HG03439 (cell line): ENCODE measurements around the gene BCAP31.
"Not testable (repeated sequence)": the region's sequence is repeated elsewhere in the genome, so short reads cannot be mapped to it uniquely, and the experiment has no call there.

ENCODE experiments used
- ATAC-seq: cut with Tn5 transposase; IDR thresholded peaks from one replicate; pipeline ENCODE4 v1.9.1; 2021; ENCODE audit warnings: mild to moderate bottlenecking, moderate library complexity; ENCODE audit not compliant: unreplicated experiment

The BCAP31 gene

DNA sequence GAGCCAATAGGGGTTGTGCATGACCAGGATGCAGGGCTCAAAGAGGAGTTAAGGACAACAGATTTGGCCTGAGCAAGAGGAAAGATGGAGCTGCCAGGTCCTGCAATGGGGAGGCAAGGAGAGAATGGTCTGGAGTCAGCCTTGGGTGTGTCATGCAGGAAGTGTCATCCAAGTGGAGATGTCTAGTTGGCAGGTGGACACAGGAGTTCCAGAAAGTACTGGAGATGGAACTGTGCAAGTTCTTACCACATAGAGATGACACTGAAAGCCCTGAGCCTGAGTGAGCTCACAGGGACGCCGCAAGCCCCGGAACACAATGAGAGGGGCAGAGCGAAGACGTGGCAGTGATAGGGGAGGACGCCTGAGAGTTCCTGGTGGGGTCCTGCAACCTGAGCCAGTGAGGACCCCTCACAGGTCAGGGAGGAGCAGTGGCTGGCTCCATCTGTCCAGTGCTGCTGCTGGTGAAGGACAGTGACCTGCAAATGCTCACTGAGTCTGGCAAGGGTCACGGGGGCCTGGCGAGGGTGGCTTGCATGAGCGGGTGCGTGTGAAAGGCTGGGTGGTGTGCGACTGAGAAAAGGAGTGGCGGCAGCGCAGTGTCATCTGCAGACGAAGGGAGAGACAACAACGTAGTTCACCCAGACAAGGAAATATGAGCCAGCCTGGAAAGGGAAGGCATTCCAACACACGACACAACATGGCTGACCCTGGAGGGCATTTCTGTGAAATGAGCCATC is 27.0 kb downstream of the BCAP31 start:
- ATAC-seq, result not testable (repeated sequence)

DNA sequence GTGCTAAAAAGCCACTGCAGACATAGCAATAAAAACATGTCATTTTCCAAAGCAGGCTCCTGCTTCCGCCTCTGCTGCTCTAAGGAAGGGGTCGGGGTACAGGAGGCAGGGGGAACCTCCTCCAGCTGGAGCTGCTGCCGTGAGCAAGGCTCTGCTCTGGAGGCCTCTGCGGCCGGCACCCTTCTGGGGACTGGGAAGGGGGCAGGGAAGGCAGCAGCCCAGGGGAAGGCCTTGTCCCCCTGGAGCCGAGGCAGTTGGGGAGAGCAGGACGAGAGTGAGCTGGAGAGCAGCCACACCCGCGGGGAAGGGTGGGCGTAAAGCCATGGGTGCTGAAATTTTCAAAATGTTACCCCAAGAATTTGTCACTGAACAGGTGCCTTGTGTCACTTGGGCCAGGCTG is 27.6 kb downstream of the BCAP31 start:
- ATAC-seq, result not testable (repeated sequence)

DNA sequence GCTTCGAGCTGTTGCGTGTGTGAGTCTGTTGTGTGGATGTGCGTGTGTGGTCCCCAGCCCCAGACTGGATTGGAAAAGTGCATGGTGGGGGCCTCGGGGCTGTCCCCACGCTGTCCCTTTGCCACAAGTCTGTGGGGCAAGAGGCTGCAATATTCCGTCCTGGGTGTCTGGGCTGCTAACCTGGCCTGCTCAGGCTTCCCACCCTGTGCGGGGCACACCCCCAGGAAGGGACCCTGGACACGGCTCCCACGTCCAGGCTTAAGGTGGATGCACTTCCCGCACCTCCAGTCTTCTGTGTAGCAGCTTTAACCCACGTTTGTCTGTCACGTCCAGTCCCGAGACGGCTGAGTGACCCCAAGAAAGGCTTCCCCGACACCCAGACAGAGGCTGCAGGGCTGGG is 28.1 kb downstream of the BCAP31 start:
- no peak for ATAC-seq

DNA sequence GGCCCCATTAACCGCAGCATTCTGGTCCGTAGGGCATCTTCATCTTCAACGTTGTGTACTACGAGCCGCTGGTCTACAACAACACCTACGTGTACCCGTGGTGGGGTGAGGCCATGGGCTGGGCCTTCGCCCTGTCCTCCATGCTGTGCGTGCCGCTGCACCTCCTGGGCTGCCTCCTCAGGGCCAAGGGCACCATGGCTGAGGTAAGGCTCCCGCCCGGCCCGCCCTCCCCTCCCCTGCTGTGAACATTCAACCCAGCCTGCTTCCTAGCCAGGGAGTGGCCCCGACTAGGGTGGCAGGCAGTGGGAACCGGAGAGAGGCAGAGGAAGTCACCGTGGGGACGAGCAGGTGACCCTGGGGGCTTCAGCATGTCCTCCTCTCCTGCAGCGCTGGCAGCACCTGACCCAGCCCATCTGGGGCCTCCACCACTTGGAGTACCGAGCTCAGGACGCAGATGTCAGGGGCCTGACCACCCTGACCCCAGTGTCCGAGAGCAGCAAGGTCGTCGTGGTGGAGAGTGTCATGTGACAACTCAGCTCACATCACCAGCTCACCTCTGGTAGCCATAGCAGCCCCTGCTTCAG is 29.4 kb downstream of the BCAP31 start:
- no peak for ATAC-seq

DNA sequence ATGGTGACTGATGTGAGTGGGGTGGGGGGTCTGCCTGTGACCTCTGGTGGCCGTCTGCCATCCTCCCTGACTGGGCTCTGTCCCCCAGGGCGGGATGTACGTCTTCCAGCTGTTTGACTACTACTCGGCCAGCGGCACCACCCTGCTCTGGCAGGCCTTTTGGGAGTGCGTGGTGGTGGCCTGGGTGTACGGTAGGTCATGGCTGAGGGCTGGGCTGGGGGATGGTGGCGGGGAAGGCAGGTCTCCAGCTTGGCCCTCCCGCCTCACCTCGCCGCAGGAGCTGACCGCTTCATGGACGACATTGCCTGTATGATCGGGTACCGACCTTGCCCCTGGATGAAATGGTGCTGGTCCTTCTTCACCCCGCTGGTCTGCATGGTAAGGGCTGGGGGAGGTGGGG is 29.9 kb downstream of the BCAP31 start:
- ATAC-seq, result not testable (repeated sequence)

DNA sequence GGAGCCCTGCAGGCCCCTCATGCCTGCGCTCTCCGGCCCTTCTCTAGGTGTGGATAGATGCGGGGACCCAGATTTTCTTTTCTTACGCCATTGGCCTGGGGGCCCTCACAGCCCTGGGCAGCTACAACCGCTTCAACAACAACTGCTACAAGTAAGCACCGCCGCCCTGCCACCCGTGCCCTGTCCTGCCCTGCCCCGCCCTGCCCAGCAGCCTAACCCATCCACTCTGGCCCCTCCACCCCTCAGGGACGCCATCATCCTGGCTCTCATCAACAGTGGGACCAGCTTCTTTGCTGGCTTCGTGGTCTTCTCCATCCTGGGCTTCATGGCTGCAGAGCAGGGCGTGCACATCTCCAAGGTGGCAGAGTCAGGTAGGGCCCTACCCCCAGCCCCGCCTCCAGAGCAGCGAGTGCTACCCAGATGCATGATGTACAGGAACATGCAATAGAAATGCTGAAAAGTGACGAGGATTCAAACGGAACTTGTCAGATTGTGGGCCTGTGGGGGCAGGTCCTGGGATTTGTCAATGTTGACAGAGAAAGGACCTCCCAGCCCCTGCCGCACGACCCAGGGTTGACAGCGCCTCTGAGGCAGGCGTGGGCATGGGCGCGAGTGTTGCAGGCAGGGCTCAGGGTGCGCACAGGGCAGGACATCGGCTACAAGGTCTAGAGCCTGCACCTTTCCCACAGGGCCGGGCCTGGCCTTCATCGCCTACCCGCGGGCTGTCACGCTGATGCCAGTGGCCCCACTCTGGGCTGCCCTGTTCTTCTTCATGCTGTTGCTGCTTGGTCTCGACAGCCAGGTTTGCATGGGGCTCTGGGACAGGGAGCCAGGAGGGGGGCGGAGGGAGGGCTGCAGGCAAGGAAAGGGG is 30.7 kb downstream of the BCAP31 start:
- no peak for ATAC-seq

DNA sequence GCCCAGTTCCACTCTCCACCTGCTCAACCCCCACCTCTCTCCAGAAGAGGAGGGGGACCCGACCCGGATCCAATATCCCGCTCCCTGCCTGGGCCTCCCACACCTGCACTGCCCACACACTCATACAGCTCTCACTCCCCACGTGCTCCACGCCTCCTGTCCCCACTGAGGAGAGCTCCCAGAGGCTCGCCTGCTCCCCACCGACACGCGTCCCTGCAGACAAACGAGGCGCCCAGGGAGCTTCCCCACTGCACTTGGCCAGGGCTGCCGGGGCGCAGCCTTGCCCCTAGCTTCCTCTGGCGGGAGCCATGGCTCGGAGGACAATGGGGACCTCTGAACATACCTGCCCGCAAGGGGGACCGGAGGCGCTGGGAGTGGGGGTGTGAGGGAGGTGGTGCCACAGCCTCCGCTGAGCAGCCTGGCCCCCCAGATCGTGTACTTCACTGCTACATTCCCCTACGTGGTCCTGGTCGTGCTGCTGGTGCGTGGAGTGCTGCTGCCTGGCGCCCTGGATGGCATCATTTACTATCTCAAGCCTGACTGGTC is 31.5 kb downstream of the BCAP31 start:
- no peak for ATAC-seq

DNA sequence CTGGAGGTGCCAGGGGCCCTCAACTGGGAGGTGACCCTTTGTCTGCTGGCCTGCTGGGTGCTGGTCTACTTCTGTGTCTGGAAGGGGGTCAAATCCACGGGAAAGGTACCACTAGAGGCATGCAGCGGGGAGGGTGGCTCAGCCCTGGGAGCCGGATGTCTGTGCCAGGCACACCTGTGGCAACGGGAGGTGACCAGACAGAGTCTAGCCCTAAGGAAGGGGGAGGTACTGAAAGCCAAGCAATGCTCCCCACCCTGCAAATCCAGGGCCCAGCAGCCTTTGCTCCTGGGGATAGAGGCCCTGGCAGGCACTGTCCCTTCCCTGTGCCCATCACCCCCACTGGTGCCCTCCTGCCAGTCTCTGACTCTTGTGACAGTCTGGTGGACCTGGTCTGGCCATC is 32.2 kb downstream of the BCAP31 start:
- ATAC-seq, result no peak

DNA sequence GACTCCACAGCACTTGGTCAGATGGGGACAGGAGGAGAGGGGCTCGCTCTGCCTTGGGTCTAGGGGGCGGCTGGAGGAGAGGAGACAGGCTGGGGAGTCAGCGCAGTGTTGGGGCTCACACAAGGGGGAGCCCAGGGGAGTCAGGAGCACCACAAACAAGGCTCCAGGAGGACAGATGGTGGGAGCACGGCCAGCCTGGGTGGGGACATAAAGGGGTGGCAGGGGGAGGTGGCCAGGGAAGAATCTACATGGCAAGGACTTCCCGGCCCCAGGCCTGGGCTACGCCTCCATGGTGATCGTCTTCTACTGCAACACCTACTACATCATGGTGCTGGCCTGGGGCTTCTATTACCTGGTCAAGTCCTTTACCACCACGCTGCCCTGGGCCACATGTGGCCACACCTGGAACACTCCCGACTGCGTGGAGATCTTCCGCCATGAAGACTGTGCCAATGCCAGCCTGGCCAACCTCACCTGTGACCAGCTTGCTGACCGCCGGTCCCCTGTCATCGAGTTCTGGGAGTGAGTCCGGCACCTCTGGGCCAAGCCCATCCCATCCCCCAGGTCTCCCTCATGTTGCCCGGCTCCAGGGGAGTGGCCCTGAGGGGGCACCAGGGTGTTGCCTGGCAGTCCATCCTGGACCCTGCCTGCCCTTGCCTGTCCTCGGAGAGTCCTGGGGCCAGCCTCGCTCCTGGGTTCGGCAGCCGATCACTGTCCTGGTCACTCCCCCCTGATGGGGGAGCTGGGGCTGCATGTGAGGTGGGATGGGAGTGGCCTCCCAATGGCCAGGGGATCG is 33.0 kb downstream of the BCAP31 start:
- not testable (repeated sequence) for ATAC-seq

DNA sequence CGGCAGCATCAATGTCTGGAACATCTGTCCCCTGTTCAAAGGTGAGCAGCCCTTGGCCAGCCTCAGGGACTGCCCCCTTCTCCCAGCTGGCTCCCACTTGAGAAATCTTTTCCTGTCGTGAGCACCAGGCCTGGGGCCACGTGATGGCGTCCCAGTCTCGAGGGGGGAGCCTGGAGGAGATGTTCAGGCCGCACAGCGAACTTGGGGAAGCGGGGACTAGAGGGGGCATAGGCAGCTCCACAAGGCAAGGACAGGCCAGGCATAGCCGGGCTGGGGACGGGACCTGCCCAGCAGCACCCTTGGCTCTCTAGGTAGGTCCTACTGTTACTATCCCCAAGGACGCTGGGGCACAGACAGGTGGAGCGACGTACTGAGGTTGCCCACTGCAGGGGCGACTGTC is 33.7 kb downstream of the BCAP31 start:
- ATAC-seq, result no peak

DNA sequence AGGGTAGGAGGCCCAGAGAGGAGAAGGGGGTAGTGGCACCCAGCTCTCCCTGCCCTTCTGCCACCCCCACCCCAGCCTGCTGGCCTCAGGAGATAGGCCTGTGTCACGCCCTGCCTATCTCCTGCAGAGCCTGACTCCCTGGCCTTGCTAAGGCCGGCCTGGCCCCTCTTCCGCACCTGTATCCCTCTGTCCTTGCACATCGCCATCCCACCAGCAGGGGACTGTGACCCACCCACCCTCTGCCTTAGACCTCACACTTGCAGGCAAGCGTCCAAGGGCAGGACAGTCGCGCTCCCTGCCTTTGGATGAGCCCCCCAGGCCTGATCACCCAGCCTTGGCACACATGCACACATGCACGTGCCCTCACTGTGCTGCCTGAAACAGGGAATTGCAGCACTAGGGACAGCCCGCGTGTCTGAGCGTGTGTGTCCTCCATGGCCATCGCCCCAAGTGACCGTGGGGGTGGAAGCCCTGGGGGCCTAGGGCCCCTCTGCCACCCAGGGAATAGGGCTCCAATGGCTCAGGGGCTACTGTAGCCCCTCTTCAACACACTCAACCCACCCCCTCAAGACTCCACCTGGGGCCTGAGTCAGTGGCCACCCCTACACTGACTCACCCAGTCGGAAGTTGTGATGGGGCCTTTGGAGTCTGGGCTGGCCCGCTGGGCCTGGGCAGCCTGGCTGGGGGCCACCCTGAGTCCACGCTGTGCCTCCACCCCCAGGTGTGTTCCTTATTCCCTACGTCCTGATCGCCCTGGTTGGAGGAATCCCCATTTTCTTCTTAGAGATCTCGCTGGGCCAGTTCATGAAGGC is 34.3 kb downstream of the BCAP31 start:
- ATAC-seq, result no peak

DNA sequence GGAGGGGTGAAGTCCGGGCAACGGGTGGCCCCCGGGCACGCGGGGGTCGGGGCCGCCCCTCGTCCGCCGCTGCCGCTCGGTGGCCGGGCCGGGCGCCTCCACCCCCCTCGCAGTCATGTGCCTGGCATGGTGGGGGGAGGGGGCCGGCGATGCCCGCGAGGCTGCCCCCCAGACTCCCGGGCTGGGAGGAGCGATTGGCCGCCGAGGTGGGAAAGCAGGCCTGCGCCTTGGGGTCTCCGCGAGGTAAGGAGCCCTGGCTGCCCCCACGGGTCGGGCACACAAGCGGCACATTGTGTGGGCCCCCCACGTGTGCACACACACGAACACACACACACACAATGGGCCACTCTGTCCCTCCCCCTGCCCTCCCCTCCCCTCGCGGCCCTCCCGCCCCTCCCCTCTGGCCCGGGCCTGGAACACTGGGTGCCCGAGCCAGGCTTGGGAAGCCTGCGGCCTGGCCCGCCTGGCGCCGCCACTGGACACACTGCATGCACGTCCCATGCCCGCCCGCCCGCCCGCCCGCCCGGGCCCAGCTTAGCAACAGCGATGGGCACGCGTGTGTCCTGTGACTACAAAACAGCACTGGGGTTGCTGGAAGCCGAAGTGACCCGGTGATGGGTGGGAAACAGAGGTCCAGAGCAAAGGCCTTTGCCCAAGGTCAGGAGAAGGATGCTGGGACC is 35.1 kb downstream of the BCAP31 start:
- no peak for ATAC-seq

DNA sequence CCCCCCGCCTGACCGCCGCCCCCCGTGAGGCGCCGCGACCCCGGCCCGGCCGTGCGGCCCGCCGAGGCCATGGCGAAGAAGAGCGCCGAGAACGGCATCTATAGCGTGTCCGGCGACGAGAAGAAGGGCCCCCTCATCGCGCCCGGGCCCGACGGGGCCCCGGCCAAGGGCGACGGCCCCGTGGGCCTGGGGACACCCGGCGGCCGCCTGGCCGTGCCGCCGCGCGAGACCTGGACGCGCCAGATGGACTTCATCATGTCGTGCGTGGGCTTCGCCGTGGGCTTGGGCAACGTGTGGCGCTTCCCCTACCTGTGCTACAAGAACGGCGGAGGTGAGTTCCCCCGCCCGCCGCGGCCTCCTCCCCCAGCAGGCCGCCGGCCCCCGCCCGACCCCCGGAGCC is 35.7 kb downstream of the BCAP31 start:
- no peak for ATAC-seq

DNA sequence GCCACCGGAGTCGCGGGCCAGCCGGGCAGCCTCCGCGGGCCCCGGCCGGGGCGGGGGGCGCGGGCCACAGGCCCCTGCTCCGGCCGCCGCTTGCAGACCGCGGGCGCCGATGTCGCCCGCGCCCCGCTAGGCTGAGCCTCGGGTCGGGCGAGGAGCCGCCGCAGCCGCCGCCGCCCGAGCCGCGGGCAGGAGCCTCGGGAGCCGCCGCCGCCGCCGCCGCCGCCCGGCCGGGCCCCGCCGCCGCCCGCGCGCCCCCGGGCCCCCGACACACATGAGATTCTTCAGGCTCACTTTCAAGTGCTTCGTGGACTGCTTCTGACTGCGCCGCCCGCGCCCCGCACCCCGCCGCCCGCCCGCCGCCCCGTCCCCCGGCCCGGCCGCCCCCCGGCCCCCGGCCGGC is 36.1 kb downstream of the BCAP31 start:
- no peak for ATAC-seq

DNA sequence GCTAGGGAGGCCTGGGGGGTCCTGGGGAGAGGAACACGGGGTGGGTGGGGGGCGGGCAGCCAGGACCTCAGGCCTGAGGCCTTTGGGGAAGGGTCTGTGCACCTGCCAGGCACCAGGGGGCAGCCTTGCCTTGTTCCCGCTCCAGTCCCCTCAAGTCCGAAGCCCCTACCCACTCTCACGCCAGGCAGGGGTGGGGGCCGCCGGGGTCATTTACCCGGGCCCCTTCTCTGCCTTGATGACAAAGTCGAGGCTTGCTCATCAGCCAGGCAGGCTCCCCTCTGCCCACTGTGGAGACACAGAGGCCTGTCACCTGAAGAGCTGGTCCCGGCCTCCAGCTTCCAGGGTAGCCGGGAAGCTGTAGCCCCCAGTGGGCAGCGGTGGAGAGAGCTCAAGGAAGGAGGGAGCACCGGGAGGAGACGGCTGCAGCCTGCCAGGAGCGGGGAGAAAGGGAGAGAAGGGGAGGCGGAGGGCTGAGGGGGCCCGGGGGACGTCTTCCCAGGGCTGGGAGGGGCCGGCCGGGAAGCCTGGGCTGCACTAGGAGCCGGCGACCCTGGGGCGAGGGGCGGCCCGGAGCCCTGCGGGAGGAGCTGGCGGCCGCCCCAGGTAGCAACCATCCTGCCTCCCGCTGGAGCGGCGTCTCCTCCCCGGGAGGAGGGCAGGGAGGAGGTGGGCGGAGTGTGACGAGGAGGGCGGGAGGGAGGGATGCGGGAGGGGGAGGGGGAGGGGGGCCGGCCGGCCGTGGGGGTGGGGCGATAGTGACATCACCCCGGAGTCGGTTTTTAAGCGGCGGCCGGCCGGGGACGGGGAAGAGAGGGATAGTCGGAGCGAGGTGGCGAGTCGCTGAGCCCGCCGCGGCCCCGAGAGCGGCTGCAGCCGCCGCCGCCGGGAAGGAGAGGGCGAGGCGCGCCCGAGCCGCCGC is 36.8 kb downstream of the BCAP31 start, which contains the start of gene SLC6A8:
TSS of gene SLC6A8 (plus strand) at position 806 of the 919 bp plus-strand sequence. CDS start 649 bp downstream, outside the sequence.
- ATAC-seq, result no peak

DNA sequence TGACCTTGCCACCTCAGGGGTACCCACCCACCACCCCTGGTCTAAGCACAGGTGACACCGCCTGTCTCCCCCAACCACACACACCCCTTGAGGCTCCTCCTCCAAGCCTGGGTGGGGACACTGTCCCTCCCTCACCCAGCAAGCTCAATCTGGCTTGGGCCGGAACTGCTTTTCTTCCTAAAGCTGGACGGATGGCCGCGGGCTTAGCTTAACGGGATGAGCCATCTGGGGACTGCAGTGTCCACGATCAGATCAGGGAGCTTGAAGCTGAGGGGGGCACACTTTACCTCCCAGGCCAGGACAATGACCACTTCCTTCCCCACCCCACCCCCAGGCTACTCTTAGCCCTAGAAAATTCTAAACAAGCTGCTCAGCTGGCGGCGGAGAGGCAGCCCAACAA is 37.5 kb downstream of the BCAP31 start:
- ATAC-seq, result no peak

DNA sequence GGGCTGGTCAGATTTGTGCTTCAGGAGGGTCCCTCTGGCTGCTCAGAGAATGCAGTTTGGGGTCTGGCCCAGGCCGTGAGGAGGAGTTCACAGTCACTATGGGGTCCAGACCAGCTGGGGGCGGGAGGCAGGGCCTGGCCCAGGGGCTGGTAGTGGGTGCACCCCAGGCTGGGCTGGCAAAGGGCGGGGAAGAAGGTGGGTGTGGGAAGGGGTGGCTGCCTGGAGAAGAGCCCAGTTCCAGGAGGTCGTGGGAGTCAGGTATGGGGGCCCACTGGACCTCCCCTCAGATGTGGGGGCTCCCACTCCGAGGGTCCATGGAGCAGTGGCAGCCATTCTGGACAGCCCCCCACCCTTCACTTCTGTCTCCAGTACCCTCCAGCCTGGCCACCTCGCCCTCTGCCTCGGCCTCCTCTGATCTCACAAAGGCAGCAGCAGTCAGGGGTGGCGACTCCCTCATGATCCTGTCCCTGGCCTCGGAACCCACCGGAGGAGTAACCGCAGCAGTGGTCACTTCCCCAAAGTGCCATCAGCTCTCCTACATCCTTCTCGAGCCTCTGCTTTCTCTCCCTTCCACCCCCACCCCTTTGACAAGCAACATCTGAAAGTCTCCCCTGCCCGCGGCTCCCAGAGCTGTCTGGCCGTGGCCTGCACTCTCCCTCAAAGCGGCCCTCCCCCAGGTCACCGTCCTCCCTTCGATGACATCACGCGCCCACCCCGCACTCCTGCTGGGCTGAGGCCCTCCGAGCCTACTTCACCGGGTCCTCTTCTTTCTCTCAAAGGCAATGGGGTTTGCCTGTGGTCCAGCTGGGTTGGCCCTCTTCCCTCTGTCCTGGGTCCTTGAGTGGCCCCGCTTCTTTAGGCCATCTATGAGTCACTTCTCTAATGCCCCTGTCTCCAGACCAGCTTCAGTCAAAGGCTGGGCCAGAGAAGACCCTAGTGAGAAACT is 38.2 kb downstream of the BCAP31 start:
- no peak for ATAC-seq
